Pulmonary artery endothelial cell (primary cell): Measurements from ENCODE around the gene DNAH14. TPM values are rescaled to one million over a fixed set of nuclear protein-coding genes. Genes with fewer than 3 reads are reported as not detected.
"Not testable (repeated sequence)": the region's sequence is repeated elsewhere in the genome, so short reads cannot be mapped to it uniquely, and the experiment has no call there.

ENCODE experiments used
- DNase-seq: peaks from one replicate; pipeline ENCODE4 v3.0.0-alpha.2; 2011; ENCODE audit warnings: low read depth, low spot score
- total RNA-seq: library from RNA; depleted of rRNA; stranded (reverse); fragments of >200 nt; gene quantifications from 2 replicates; pipeline ENCODE4 v1.2.3, GENCODE V29; 2014

Gene DNAH14
- total RNA-seq, 1 donor from 2014 or later = 1.9 TPM

GRCh38 chr1:225147791-225148190, 218.3 kb downstream of the DNAH14 start:
- not testable (repeated sequence) for DNase-seq

GRCh38 chr1:225152061-225152460, 222.6 kb downstream of the DNAH14 start:
- no peak for DNase-seq

- DNase-seq = no peak
Measured at GRCh38 chr1:225155555-225155954, 226.1 kb downstream of the DNAH14 start.

DNA sequence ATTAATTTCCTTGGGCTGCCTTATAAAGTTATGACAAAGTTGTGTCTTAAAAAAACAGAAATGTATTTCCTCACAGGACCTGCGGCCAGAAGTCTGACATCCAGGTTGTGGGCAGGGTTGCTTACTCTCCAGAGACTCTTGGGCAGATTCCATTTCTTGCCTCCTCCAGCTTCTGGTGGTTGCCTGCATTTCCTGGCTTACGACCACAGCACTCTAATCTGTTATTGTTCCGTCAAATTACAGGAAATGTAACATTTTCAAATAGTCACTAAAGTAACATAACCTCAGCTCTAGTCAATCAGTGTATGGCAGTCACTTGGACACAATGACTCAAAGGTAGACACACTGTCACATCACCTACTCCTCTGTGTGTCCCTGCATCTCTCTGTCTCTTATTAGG, 226.8 kb downstream of the DNAH14 start:
- DNase-seq = no peak

- DNase-seq = no peak
Measured at GRCh38 chr1:225158291-225158690, 228.8 kb downstream of the DNAH14 start.

- no peak for DNase-seq
Measured at GRCh38 chr1:225159793-225160192, 230.3 kb downstream of the DNAH14 start.

DNA sequence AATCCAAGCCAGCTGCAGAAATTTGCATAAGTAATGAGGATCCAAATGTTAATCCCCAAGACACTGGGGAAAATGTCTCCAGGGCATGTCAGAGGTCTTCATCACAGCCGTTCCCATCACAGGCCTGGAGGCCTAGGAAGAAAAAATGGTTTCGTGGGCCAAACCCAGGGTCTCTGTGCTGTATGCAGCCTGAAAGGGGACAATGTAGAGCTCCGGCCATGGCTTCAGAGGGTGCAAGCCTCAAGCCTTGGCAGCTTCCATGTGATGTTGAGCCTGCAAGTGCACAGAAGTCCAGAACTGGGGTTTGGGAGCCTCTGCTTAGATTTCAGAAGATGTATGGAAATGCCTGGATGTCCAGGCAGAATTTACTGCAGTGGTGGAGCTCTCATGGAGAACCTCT, 247.9 kb downstream of the DNAH14 start:
- not testable (repeated sequence) for DNase-seq

DNA sequence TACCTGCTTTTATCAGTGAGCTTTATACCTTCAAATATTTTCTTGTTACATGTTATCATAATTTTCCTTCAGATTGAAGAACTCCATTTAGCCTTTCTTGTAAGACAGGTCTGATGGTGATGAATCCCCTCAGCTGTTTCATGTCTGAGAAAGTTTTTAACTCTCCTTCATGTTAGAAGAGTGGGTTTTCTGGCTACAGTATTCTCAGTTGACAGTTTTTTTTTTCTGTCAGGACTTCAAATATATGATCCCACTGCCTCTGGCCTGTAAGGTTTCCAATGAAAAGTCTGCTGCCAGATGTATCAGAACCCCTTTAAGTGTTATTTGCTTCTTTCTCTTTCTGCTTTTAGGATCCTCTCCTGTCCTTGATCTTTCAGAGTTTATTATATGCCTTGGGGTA, 250.2 kb downstream of the DNAH14 start:
- DNase-seq = no peak

DNA sequence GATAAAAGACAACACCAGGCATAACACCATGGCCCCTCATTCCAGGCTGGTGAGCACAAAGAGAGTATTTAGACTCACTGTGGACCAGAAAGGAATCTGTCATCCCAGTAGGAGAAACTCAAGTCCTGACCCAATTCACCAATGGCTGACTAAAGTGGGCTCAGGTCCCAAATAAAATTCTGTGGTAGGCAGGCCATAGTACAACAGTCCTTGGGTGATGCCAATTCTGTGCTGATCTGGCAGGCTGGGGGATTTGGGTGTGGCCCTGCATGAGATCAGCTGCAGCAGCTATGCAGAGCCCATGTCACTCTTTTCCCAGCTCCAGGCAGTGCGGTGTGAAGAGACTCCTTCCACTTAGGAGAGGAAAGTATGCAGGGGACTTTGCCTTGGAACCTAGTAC, 253.2 kb downstream of the DNAH14 start:
- no peak for DNase-seq

- DNase-seq = no peak
Measured at GRCh38 chr1:225191199-225191753, 261.8 kb downstream of the DNAH14 start.

GRCh38 chr1:225201447-225201846, 272.0 kb downstream of the DNAH14 start:
- no peak for DNase-seq

DNA sequence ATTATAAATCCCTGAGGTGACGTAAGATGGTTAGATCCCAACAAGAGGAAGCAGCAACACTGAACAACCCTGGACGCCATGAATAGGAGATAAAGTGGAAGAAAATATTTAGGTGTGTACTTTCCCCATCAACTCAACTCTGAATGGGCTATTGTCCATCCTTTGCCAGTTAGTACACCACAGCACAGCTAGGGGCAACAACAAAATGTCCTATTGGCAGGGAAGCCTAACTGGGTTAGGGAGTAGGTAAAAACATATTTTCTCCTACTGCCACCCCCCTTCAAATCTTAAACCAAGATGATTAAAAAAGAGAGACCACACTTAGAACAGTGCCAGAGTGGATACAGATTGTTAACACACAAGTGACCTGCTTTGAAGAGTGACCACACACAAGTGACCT, 278.3 kb downstream of the DNAH14 start:
- no peak for DNase-seq

- no peak for DNase-seq
Measured at GRCh38 chr1:225209153-225209552, 279.7 kb downstream of the DNAH14 start.

DNA sequence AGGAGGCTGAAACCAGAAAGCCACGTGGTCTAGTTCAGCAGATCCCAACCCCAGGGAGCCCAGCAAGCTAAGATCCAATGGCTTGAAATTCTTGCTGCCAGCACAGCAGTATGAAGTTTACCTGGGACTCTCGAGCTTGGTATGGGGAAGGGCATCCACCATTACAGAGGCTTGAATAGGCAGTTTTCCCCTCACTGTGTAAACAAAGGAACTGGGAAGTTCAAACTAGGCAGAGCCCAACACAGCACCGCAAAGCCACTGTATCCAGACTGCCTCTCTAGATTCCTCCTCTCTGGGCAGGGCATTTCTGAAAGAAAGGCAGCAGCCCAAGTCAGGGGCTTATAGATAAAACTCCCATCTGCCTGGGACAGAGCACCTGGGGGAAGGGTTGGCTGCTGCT, 280.7 kb downstream of the DNAH14 start:
- not testable (repeated sequence) for DNase-seq

- DNase-seq = not testable (repeated sequence)
Measured at GRCh38 chr1:225211694-225212442, 282.4 kb downstream of the DNAH14 start.

GRCh38 chr1:225224287-225224686, 294.8 kb downstream of the DNAH14 start:
- no peak for DNase-seq

DNA sequence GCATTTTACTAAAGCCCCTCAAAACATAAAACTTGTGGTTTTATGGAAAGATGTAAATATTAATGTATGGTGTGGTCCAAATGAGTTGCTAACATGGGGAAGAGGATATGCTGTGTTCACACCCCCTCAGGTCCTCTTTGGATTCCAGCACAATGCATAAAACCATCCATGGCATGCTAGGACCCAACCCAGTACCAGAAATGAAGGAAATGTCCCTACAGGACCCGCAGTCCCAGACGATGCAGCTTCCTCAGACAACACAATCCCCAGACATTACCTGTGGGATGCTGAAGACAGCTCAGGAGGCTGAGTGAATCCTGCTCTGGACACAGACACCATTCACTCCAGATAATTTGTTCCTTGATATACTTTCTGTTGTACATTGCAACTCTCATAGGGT, 296.2 kb downstream of the DNAH14 start:
- no peak for DNase-seq

GRCh38 chr1:225228871-225229303, 299.4 kb downstream of the DNAH14 start:
- no peak for DNase-seq

DNA sequence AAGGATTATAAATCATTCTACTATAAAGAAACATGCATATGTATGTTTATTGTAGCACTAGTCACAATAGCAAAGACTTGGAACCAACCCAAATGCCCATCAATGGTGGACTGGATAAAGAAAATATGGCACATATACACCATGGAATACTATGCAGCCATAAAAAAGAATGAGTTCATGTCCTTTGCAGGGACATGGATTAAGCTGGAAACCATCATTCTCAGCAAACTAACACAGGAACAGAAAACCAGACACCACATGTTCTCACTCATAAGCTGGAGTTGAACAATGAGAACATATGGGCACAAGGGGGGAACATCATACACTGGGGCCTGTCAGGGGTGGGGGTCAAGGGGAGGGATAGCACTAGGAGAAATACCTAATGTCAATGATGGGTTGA, 300.0 kb downstream of the DNAH14 start:
- DNase-seq = not testable (repeated sequence)

GRCh38 chr1:225230483-225230882, 301.0 kb downstream of the DNAH14 start:
- no peak for DNase-seq

- not testable (repeated sequence) for DNase-seq
Measured at GRCh38 chr1:225232930-225233329, 303.5 kb downstream of the DNAH14 start.

DNA sequence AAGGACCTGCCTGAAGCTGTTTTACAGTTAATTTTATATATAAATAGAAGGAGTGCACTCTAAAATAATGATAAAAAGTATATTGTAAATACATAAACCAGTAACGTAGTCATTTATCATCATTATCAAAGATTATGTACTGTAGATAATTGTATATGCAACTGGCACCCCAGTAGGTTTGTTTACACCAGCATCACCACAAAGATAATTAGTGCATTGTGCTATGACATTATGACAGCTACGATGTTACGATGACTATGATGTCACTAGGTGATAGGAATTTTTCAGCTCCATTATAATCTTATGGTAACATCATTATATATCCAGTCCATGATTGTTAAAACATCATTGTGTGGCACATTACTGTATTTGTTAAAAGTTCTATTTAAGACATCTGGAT, 313.1 kb downstream of the DNAH14 start:
- DNase-seq = no peak

DNA sequence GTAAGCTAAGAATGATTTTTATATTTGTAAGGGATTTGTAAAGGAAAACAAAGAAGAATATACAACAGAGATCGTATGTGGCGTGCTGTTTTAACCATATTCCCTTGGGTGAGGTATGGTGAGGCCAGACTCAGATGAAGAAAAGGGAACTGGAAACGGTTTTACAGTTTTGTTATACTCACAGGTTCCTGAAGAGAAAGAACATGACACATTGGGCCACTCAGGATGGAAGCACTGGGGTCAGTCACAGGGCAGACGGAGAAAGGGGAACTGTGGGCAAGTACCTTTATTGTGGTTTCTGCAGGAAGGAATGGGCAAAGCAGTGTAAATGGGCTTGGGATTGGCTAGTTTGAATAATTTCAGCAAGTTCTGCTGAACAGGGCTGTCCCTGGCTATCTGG, 321.0 kb downstream of the DNAH14 start:
- no peak for DNase-seq
